H1 (cell line): ENCODE data around the gene PRKN. TPM values are rescaled to one million over a fixed set of nuclear protein-coding genes. Genes with fewer than 3 reads are reported as not detected.

Experiments used
- CTCF ChIA-PET: fragments of 300-600 bp; sonication (Branson Sonifier 250); formaldehyde crosslinking; loops from one replicate; lab custom pipeline; 2021; ENCODE audit not compliant: partially characterized antibody; lab: Charles Lee
- POLR2A ChIA-PET: fragments of 300-600 bp; sonication (Branson Sonifier 250); formaldehyde crosslinking; loops from one replicate; lab custom pipeline; 2021; ENCODE audit warnings: inconsistent platforms; ENCODE audit not compliant: partially characterized antibody; lab: Charles Lee
- DNase-seq, 2 experiments: peaks; one replicate each; pipeline versions ENCODE4 v3.0.0 to v3.0.0-alpha.2; 2010 to 2022; ENCODE audit warnings: low spot score in 2 of 2, low read depth in 1 of 2, mixed read lengths in 1 of 2
- FAIRE-seq: peaks from 2 replicates; lab custom pipeline; 2011; peaks lifted over from hg19 to GRCh38; lab: Jason Lieb, UNC
- H2AFZ ChIP-seq: 2 replicates; pipeline ENCODE4 v1.8.1; 2012; ENCODE audit warnings: low read length, inconsistent platforms
- H2AK5ac ChIP-seq: 2 replicates; pipeline ENCODE4 v1.6.1; 2013; ENCODE audit warnings: low read depth, low read length
- H2BK120ac ChIP-seq: replicated peaks from 2 replicates; pipeline ENCODE3; 2013; ENCODE audit warnings: low read depth, low read length, inconsistent platforms
- H2BK12ac ChIP-seq: 2 replicates; pipeline ENCODE4 v1.6.1; 2013; ENCODE audit warnings: low read depth, low read length
- H2BK15ac ChIP-seq: 2 replicates; pipeline ENCODE4 v1.6.1; 2013; ENCODE audit warnings: low read length
- H2BK20ac ChIP-seq: 2 replicates; pipeline ENCODE4 v1.6.1; 2013; ENCODE audit warnings: low read length
- H2BK5ac ChIP-seq: 2 replicates; pipeline ENCODE4 v1.6.1; 2013; ENCODE audit warnings: low read depth, low read length
- H3K14ac ChIP-seq: 2 replicates; pipeline ENCODE4 v1.6.1; 2013; ENCODE audit warnings: inconsistent platforms; ENCODE audit not compliant: insufficient read length
- H3K18ac ChIP-seq: 2 replicates; pipeline ENCODE4 v1.6.1; 2013; ENCODE audit warnings: low read length; ENCODE audit errors: extremely low read depth
- H3K23ac ChIP-seq: 2 replicates; pipeline ENCODE4 v1.6.1; 2013; ENCODE audit warnings: inconsistent platforms; ENCODE audit not compliant: insufficient read length
- H3K23me2 ChIP-seq: 2 replicates; pipeline ENCODE4 v1.6.1; 2013; ENCODE audit warnings: low read depth, low read length
- H3K27ac ChIP-seq: 2 replicates; pipeline ENCODE4 v1.6.1; 2011; ENCODE audit warnings: low read depth, low read length, inconsistent platforms
- H3K27me3 ChIP-seq, 4 experiments: replicated peaks in 1 of 4; 1 replicate in 1 of 4; 2 replicates in 3 of 4; pipeline versions ENCODE4 v1.6.1 to v1.8.1; 2011 to 2013; ENCODE audit warnings: low read length in 3 of 4, mild to moderate bottlenecking in 3 of 4, inconsistent platforms in 2 of 4, mixed read lengths in 2 of 4, moderate library complexity in 1 of 4; ENCODE audit not compliant: control insufficient read depth in 3 of 4, insufficient read depth in 3 of 4; ENCODE audit errors: extremely low read depth in 1 of 4
- H3K36me3 ChIP-seq, 4 experiments: 2 replicates each; pipeline versions ENCODE4 v1.6.1 to v1.8.1; 2011 to 2013; ENCODE audit warnings: mild to moderate bottlenecking in 4 of 4, low read length in 3 of 4, moderate library complexity in 2 of 4, control low read depth in 1 of 4, inconsistent platforms in 1 of 4; ENCODE audit not compliant: insufficient read depth in 4 of 4, control insufficient read depth in 2 of 4
- H3K4ac ChIP-seq: replicated peaks from 2 replicates; pipeline ENCODE3; 2013; ENCODE audit warnings: low read length, low read depth, mixed read lengths, inconsistent platforms; ENCODE audit not compliant: insufficient read length
- H3K4me1 ChIP-seq, 4 experiments: replicated peaks in 1 of 4; 1 replicate in 1 of 4; 2 replicates in 3 of 4; pipeline versions ENCODE4 v1.6.1 to v1.8.1; 2011 to 2013; ENCODE audit warnings: low read length in 3 of 4, inconsistent platforms in 2 of 4, mixed read lengths in 1 of 4; ENCODE audit not compliant: insufficient read depth in 4 of 4, control insufficient read depth in 3 of 4
- H3K4me2 ChIP-seq, 2 experiments: 2 replicates each; pipeline versions ENCODE4 v1.6.1 to v1.8.1; 2011 to 2013; ENCODE audit warnings: low read depth in 2 of 2, low read length in 2 of 2, control low read depth in 1 of 2, inconsistent platforms in 1 of 2, mild to moderate bottlenecking in 1 of 2; ENCODE audit not compliant: insufficient read depth in 1 of 2
- H3K4me3 ChIP-seq, 4 experiments: fragments of 200-600, 300-600 bp in 1 of 4; sonication (generic), shearing (Covaris generic), sonication (Bioruptor Twin) in 1 of 4; 2 replicates each; pipeline versions ENCODE4 v1.5.1 to v1.8.1; 2011 to 2016; ENCODE audit warnings: low read length in 4 of 4, low read depth in 3 of 4, control low read depth in 2 of 4, inconsistent platforms in 2 of 4, mild to moderate bottlenecking in 2 of 4, mixed read lengths in 1 of 4, moderate library complexity in 1 of 4; ENCODE audit not compliant: insufficient read depth in 2 of 4; ENCODE audit errors: extremely low read depth in 1 of 4
- H3K56ac ChIP-seq: replicated peaks from 2 replicates; pipeline ENCODE3; 2013; ENCODE audit warnings: low read depth, mild to moderate bottlenecking, mixed read lengths, low read length, inconsistent platforms; ENCODE audit not compliant: insufficient read length
- H3K79me1 ChIP-seq: 2 replicates; pipeline ENCODE4 v1.6.1; 2013; ENCODE audit warnings: low read depth, low read length, control low read depth
- H3K79me2 ChIP-seq, 2 experiments: 2 replicates each; pipeline versions ENCODE4 v1.6.1 to v1.8.1; 2012 to 2013; ENCODE audit warnings: low read length in 2 of 2, mild to moderate bottlenecking in 2 of 2, inconsistent platforms in 1 of 2; ENCODE audit not compliant: insufficient read depth in 2 of 2, control insufficient read depth in 1 of 2
- H3K9ac ChIP-seq, 4 experiments: replicated peaks in 1 of 4; 1 replicate in 1 of 4; 2 replicates in 3 of 4; pipeline versions ENCODE4 v1.6.1 to v1.8.1; 2011 to 2013; ENCODE audit warnings: low read depth in 3 of 4, low read length in 3 of 4, control low read depth in 2 of 4, mild to moderate bottlenecking in 2 of 4, moderate library complexity in 2 of 4, inconsistent platforms in 1 of 4; ENCODE audit errors: extremely low read depth in 1 of 4
- H3K9me3 ChIP-seq, 2 experiments: 2 replicates each; pipeline versions ENCODE4 v1.6.1 to v1.8.1; 2012 to 2013; ENCODE audit warnings: mild to moderate bottlenecking in 2 of 2, moderate library complexity in 2 of 2, control low read depth in 1 of 2, inconsistent platforms in 1 of 2, low read depth in 1 of 2, low read length in 1 of 2, mixed read lengths in 1 of 2; ENCODE audit not compliant: insufficient read depth in 2 of 2
- H4K20me1 ChIP-seq, 2 experiments: replicated peaks in 1 of 2; 2 replicates each; pipeline versions ENCODE3 to v1.8.1; 2011 to 2013; ENCODE audit warnings: inconsistent platforms in 2 of 2, low read length in 2 of 2, mild to moderate bottlenecking in 1 of 2; ENCODE audit not compliant: insufficient read depth in 2 of 2, control insufficient read depth in 1 of 2
- H4K5ac ChIP-seq: 2 replicates; pipeline ENCODE4 v1.6.1; 2013; ENCODE audit warnings: low read length, low read depth, mixed read lengths, inconsistent platforms; ENCODE audit not compliant: insufficient read length
- H4K8ac ChIP-seq: 2 replicates; pipeline ENCODE4 v1.8.0; 2013; ENCODE audit warnings: mild to moderate bottlenecking, moderate library complexity, low read length, inconsistent platforms; ENCODE audit not compliant: insufficient read depth; ENCODE audit errors: extremely low read depth
- H4K91ac ChIP-seq: replicated peaks from 2 replicates; pipeline ENCODE3; 2013; ENCODE audit warnings: low read length, mixed read lengths, inconsistent platforms; ENCODE audit not compliant: insufficient read length
- WGBS, 2 experiments: shearing (Covaris generic) in 1 of 2; methylation state at CpG; one replicate each; pipeline versions ENCODE4 v1.1.6 to v1.1.7; 2013 to 2015; ENCODE audit warnings: low lambda C conversion rate in 2 of 2, mixed read lengths in 2 of 2, inconsistent platforms in 1 of 2, low coverage in 1 of 2, missing lambda C conversion rate in 1 of 2; ENCODE audit not compliant: insufficient replicate concordance in 2 of 2, insufficient coverage in 1 of 2, insufficient read length in 1 of 2; ENCODE audit errors: extremely low coverage in 1 of 2, missing lambda C conversion rate in 1 of 2; 5-methylcytosine and 5-hydroxymethylcytosine counted together
- polyA plus RNA-seq, 7 experiments: library from polyadenylated mRNA; depleted of rRNA in 3 of 7; stranded (reverse) in 5 of 7; unstranded in 2 of 7; fragments of >200 nt in 5 of 7; fragments of 200-250 nt in 2 of 7; gene quantifications; 1 replicate in 5 of 7; 2 replicates in 1 of 7; 4 replicates in 1 of 7; pipeline versions ENCODE4 v1.2.1 to v1.2.3, GENCODE V29; 2011 to 2013; ENCODE audit warnings: missing spikeins in 2 of 7, mixed read lengths in 2 of 7
- total RNA-seq: library from RNA; stranded (reverse); fragmentation: NEBNext Ultra II Directional; extraction: Animal tissue kit (Norgen Biotek cat#: 25700); gene quantifications from 2 replicates; pipeline ENCODE4 v1.2.1, GENCODE V29; 2021

PRKN gene
- total and polyA plus RNA-seq, 2 of the 8 experiments (the other 6 are each of a cell fraction or from before 2014, with no cell fraction given): 0.13 to 0.29 TPM

DNA sequence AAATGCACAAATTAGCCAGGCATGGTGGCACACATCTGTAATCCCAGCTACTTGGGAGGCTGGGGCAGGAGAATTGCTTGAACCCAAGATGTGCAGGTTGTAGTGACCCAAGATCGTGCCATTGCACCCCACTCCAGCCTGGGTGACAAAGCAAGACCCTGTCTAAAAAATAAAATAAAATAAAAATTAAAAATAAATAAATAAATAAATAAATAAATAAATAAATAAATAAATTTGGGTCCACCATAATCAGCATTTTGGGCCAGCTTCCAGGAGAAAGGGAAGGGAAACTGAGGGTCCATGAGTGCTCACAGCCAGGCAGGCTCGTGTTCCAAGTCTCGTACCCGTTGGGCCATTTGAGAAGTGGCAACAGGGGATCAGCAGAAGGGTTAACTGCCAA is 1322.1 kb downstream of the PRKN start:
- ChIA-PET CTCF (interaction anchor here (0.6 to 2.3 kb wide), 4 partner anchors 10 to 198 kb away, joined by 3 to 11 read pairs (median 5); no protein-coding TSS in a partner anchor), POLR2A (no interaction called here)
- Histone ChIP-seq H2BK20ac (no peak overlapping the region), H2BK15ac (no peak overlapping the region), H3K9me3 (no peaks in the 10 kb centered on the region), H4K5ac (no peak overlapping the region), H3K36me3 (no peaks in the 10 kb centered on the region), H3K4ac (no peak overlapping the region), H3K27me3 (no peaks in the 10 kb centered on the region), H2BK5ac (no peak overlapping the region), H2AFZ (no peak overlapping the region), H4K8ac (no peak overlapping the region), H2BK120ac (no peak overlapping the region), H3K79me1 (no peaks in the 10 kb centered on the region), H3K4me2 (no peak overlapping the region), H4K20me1 (no peaks in the 10 kb centered on the region), H3K18ac (no peak overlapping the region), H3K23ac (no peak overlapping the region), H3K27ac (no peak overlapping the region), H3K23me2 (no peaks in the 10 kb centered on the region), H3K9ac (no peak overlapping the region), H4K91ac (no peak overlapping the region), H2BK12ac (no peak overlapping the region), H3K79me2 (no peaks in the 10 kb centered on the region), H3K14ac (no peak overlapping the region), H3K4me3 (no peak overlapping the region), H3K56ac (no peak overlapping the region), H3K4me1 (no peaks in the 10 kb centered on the region), H2AK5ac (no peak overlapping the region)
- no peak for DNase-seq
- 95% methylated on average over 4 of the region's 4 CpGs; no CpG with 5 or more reads in 1 of the 2 experiments for WGBS, 2 experiments
- FAIRE-seq: no peak
